ENCODE results near the gene SECISBP2.
"Not testable (repeated sequence)": the region's sequence is repeated elsewhere in the genome, so short reads cannot be mapped to it uniquely, and the experiment has no call there.

The SECISBP2 gene

DNA sequence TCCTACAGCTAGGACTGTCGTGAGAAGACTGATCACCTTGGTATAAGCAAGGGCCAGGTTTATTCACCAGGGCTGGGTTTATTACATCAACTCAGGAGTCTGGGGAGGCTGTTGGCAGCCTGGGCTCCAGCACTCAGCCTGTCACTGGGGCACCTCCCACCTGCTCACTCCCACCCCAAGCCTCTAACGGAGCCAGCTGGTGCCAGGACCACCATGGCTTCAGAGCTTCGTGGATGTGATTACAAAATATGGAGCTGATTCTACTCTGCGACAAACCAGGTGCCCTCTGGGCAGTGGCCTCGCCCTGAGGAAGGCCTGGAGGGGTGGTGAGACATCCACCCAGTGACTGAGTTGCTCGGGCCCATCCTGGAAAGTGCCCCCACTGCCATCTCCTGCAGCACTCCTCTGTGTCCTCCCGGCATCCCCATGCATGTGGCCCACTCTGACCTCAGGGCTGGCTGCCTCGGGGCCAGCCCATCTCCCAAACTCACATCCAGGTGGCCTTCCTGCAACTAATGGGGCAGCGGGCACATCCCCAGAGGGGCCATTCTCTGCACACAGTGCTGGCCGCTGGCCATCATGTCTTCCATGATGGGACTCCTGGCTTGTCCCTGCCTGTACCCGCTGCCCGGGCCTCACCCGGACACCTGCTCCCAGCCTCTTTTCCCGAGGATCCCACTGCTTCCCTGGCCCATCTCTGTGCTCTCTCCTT lies 49.6 kb downstream of the SECISBP2 start:
- TF ChIP-seq, protein P1, sequence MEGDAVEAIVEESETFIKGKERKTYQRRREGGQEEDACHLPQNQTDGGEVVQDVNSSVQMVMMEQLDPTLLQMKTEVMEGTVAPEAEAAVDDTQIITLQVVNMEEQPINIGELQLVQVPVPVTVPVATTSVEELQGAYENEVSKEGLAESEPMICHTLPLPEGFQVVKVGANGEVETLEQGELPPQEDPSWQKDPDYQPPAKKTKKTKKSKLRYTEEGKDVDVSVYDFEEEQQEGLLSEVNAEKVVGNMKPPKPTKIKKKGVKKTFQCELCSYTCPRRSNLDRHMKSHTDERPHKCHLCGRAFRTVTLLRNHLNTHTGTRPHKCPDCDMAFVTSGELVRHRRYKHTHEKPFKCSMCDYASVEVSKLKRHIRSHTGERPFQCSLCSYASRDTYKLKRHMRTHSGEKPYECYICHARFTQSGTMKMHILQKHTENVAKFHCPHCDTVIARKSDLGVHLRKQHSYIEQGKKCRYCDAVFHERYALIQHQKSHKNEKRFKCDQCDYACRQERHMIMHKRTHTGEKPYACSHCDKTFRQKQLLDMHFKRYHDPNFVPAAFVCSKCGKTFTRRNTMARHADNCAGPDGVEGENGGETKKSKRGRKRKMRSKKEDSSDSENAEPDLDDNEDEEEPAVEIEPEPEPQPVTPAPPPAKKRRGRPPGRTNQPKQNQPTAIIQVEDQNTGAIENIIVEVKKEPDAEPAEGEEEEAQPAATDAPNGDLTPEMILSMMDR (IDR thresholded peaks at IDR 0.05; ENCODE audit: low read depth, low read length), result no peak
- H3K4me1 ChIP-seq, result no peaks in the 10 kb centered on the region
- no peak for DNase-seq
- no peaks in the 10 kb centered on the region for H3K27me3 ChIP-seq
- H3K4me3 ChIP-seq (ENCODE audit: low read depth, low read length), result no peak overlapping the region
- H3K9me3 ChIP-seq, result no peaks in the 10 kb centered on the region
- no peaks in the 10 kb centered on the region for H3K36me3 ChIP-seq

DNA sequence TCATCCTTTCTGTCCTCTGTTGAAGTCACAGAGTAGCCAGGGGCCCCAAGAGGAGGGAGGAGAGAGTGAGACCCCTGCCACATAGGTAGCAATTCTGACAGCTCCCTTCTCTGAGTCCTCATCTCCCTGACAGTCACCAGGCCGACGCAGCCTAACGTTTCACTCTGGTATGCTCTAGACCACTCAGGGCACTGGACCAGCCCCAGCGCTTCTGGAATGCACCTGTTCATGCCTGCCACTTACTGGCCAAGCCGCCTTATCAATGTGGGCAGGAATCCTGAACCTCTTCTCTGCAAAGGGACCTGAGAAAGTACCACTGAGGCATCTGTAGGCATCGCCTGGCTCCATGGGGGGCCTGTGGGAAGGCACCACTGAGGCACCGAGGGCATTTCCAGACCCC lies 50.2 kb downstream of the SECISBP2 start:
- Histone ChIP-seq H3K27me3 (no peaks in the 10 kb centered on the region), H3K9me3 (no peaks in the 10 kb centered on the region), H3K36me3 (no peaks in the 10 kb centered on the region), H3K4me3 (ENCODE audit: low read depth, low read length) (no peak overlapping the region), H3K4me1 (no peaks in the 10 kb centered on the region)
- TF ChIP-seq, protein P1 (IDR thresholded peaks at IDR 0.05; ENCODE audit: low read depth, low read length), result no peak
- no peak for DNase-seq

DNA sequence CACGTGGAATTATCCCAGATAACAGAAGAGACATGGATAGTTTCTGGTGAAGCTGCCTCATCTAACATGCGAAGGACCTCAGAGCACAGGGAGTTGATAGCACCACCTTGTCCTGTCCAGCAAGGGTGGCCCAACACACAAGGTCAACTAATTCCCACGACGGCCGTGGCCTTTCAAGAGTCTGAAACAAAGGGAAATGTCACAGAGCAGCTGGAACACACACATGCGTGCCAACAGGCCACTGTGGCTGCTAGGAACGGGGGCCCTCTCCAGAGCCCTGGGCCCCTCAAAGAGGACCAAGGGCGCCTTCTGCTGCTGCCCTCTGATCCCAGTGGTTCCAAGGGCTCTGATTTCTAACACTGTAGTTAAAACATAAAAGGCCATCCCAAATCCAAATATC lies 50.7 kb downstream of the SECISBP2 start:
- TF ChIP-seq, protein P1 (IDR thresholded peaks at IDR 0.05; ENCODE audit: low read depth, low read length), result no peak
- DNase-seq, result no peak
- no peaks in the 10 kb centered on the region for H3K27me3 ChIP-seq
- H3K9me3 ChIP-seq, result no peaks in the 10 kb centered on the region
- no peaks in the 10 kb centered on the region for H3K4me1 ChIP-seq
- H3K36me3 ChIP-seq, result no peaks in the 10 kb centered on the region
- no peak overlapping the region for H3K4me3 ChIP-seq (ENCODE audit: low read depth, low read length)

DNA sequence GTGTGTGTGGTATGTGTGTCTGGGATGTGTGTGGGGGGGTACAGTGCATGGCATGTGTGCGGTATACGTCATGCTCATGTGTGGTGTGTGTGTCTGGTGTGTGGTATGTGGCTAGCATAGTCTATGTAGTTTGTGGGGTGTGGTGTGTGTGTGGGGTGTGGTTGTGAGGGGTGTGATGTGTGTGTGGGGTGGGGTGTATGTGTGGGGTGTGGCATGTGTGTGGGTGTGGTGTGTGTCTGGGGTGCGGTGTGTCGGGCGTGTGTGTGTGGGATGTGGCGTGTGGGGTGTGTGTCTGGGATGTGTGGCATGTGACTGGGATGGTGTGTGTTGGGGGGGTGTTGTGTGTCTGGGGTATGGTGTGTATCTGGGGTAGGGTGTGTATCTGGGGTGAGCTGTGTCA lies 52.3 kb downstream of the SECISBP2 start:
- Histone ChIP-seq H3K9me3 (no peaks in the 10 kb centered on the region), H3K27me3 (no peaks in the 10 kb centered on the region), H3K36me3 (no peaks in the 10 kb centered on the region), H3K4me1 (peaks cover 7% of the 10 kb centered on the region), H3K4me3 (ENCODE audit: low read depth, low read length) (no peak overlapping the region)
- no peak for DNase-seq
- TF ChIP-seq, protein P1 (IDR thresholded peaks at IDR 0.05; ENCODE audit: low read depth, low read length), result no peak

DNA sequence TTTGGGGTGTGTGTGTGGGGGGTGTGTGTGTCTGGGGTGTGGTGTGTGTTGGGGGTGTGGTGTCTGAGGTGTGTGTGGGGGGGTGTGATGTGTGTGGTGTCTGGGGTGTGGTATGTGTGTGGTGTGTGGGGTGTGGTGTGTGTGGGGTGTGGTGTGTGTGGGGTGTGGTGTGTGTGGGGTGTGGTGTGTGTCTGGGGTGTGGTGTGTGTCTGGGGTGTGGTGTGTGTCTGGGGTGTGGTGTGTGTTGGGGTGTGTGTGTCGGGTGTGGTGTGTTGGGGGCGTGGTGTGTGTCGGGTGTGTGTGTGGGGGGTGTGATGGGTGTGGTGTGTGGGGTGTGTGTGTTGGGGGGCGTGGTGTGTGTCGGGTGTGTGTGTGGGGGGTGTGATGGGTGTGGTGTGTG lies 53.5 kb downstream of the SECISBP2 start:
- H3K4me3 ChIP-seq (ENCODE audit: low read depth, low read length); H3K36me3 ChIP-seq; H3K9me3 ChIP-seq; DNase-seq; H3K4me1 ChIP-seq; H3K27me3 ChIP-seq: not testable (repeated sequence)

DNA sequence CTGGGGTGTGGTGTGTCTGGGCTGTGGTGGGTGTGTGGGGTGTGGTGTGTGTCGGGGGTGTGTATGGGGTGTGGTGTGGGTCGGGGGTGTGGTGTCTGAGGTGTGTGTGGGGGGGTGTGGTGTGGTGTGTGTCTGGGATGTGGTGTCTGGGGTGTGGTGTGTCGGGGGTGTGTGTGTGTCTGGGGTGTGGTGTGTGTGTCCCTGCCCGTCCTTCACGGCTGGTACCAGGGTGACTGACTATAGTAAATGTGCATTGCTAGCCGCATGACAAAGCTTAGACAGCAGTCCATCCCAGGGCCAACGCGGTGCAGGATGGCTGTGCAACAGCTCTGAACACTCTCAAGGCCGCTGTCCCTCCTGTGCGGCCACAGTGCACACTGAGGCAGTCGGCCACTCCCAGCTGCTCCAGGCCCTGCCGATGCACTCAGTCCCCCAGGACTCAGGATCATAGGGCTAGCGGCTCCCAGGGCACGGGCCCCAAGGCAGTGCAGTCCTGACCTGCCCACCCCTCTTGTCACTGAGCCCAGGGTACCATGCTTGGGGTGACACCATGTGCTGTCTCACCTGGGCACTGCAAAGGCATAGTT lies 54.0 kb downstream of the SECISBP2 start:
- TF ChIP-seq, protein P1 (IDR thresholded peaks at IDR 0.05; ENCODE audit: low read depth, low read length), result no peak
- no peak for DNase-seq
- Histone ChIP-seq H3K9me3 (no peaks in the 10 kb centered on the region), H3K27me3 (no peaks in the 10 kb centered on the region), H3K4me1 (peaks cover 7% of the 10 kb centered on the region), H3K36me3 (no peaks in the 10 kb centered on the region), H3K4me3 (ENCODE audit: low read depth, low read length) (no peak overlapping the region)

Data from BE2C (cell line).